GM18498 (cell line): ENCODE measurements around the gene FRMD3.
A peak's percentile ranks its signal among the peaks of the same experiment; 100 is the strongest.

Experiments used
- ATAC-seq: cut with Tn5 transposase; IDR thresholded peaks from one replicate; pipeline ENCODE4 v1.9.1; 2021; ENCODE audit warnings: mild to moderate bottlenecking, moderate library complexity; ENCODE audit not compliant: unreplicated experiment

FRMD3 gene

DNA sequence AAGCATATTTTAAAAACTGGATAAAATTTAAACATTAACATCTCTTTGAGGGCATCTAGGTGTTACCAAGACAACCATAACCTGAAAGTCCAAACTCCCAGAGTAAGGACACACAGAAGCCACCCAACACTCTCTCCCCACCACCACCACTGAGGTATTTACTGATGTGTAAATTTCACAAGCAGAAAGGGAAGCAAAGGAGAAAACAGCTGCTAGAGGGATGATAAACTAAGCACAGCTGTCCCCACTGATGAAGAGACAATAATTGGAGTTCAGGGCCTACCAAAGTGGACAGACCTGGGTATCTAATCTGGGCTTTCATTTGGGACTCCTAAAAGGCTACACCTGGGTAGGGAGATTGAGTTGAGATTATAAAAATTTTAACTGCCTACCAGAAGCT is 63.6 kb downstream of the FRMD3 start:
- ATAC-seq, result no peak

DNA sequence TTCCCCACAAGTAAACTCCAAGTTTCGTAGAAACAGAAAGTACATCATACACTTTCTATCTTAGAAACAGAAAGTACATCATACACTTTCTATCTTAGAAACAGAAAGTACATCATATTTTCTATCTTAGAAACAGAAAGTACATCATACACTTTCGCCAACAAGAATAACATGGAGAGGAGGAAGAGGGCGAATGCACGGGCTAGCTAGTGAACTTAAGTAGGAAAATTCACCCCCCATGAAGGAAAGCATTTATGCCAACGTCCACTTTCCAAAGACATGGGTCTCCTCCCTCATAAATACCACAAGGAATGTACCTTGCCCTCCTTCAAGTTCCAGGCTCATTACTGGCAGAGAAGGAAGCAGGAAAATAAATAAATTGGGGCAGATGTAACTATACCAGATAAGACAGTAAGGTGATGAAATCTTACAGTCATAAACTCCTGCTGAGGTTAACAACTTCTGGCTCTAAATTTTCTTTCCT is 64.7 kb downstream of the FRMD3 start:
- ATAC-seq, result peak; percentile 93

DNA sequence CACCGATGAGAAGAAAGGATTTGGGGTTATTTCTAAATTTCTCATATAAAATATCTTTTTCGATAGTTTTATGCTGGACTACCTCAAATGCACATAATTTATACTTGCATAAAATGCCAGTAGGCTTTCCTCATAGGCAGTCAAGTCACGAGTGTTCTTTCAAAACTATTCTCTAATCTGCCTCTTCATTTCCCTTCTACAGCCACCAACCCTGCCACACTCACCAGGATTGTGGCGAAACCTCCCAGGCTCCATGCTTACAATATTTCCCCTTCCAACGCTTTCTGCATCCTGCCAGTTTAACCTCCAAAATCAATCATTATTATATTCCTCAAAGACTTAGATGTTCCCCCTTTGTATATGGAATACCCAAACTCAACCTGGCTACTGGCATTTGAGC is 65.4 kb downstream of the FRMD3 start:
- no peak for ATAC-seq

DNA sequence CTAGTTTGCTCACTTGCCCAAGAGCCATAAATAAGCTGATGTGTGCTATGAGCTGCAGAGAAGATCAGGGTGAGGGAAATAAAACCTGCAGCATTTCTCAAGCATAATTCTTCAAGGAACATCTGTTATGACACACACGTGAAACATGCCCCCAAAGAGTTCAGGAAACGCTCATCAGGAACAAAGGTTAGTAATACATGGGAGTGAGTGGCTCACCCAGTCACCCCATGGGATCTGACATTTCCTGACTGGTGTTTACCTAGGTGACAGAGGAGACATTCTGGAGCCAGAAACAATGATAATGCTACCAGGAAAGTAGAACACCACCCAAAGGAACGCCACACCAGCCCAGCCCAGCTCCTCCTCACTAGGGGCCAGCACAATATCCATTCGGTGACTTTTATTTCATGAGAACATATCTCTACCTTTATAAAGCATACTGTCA is 66.0 kb downstream of the FRMD3 start:
- no peak for ATAC-seq

DNA sequence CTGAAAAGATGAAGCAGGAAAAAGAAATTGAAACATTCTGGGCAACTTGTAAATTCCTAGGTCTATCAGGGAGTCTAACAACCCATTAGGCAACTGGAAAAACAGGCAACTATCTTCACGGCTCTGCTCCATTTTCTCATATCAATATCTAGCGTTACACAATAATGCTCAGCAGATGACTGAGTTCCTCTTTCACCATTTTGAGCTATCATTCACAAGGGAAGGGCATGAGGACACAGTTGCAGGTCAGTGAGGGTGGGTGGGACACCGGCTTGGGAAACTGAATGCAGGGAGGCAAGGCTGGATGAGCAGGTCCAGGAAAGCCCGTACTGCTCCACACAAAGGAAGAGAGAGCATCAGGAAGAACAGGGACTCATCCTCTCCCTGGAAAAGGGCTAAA is 67.0 kb downstream of the FRMD3 start:
- no peak for ATAC-seq

DNA sequence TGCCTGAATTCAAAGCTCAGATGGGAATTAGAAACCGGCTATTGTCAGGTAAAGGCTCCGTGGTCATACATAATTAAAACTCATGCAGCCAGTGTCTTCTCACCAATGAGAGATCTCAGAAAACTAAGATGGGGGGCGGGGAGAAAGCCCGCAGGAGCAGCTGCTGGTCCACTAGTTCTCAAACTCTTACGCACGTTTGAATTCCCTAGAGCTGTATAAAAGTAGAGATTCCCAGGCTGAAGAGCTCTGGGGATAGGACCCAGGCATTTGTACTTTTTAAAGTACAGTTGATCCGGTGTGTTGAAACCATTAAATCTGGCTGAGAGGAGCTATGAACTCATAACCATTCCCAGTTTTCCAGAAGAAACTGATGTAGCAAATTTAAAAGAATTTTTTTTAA is 68.5 kb downstream of the FRMD3 start:
- ATAC-seq, result no peak

DNA sequence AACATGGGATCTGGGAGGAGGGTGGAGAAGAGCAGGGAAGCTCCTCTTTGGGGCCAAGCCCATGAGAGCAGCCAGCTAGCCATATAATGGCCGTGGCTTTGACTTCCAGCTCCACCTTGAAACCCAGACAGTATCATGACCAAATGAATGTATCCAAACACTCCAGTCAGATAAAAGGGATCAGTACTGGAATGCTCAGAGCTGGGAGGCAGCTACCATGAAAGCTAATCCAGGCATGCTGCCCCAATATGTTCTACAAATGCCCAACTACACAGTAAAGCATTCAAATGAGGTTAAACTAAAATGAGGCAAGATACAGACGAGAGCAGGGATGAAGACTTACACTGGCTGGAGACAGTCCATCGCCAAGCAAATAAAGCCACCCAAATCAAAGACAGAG is 69.4 kb downstream of the FRMD3 start:
- no peak for ATAC-seq

DNA sequence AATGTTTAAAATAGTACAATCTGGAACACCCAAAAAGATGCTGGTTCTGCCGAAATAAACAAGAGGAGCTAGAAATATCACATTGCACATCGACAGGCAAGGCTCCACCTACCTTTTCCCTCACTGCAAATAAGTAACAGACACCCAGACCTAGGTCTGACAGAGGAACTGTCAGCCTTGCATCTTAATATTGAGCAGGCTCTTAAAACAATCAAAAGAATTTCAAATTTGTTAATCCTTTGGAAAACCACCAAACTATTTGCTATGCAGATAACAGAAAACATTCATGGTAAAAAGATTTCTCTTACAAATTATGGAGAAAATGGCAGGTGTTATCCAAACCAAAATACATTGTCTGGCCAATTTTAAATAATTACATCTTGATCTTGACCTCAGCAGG is 71.3 kb downstream of the FRMD3 start:
- ATAC-seq, result no peak

DNA sequence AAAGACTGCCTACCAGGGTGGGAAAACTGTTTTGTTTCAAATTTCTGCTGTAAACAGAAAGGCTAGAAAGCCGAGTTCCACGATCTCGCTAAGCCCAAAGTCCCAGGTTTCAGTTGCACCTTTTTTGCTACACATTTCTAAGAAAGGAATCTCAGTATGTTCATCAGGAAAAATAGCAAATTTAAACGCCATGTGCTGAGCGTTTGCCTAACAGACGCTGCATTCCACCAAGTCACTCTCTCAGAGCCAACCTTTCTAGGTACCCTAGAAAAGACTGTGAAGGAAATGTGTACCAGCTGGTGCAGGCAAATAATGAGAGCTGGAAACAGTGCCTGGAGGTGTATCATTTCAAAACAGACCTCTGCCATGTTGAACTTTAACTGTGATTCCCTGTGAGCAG is 71.8 kb downstream of the FRMD3 start:
- no peak for ATAC-seq

DNA sequence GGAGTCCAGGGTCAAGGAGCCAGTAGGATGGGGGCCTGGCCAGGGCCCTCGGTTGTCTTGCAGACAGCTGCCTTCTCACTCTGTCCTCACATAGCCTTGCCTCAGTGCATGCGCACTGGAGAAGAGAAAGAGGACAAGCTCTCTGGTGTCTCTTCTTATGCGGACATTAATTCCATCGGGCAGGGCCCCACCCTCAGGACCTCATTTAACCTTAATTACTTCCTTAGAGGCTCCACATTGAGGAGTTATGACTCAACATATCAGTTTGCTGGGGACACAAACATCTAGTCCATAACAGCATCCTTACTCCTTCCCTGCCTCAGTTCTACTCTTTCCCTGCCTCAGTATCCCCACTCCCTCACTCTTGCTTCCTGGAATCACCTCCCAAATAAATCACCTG is 78.4 kb downstream of the FRMD3 start:
- ATAC-seq, result no peak

DNA sequence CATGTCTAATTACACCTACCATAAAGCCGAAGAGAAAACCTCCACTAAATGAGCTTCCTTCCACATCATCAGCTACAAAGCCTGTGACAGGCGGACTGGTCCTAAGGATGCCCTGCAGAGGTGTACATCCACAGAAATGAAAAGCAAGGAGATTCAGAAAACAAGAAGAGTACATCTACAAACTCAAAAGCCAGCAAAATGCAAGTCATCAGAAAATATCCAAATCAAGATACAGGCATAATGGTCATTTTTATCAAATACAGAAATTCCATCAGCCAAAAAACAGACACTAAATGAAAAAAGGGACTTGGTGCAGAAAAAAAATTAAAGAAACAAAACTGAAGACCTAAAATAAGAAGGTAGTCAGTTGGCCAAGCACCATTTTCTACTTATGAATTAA is 79.7 kb downstream of the FRMD3 start:
- ATAC-seq, result no peak

DNA sequence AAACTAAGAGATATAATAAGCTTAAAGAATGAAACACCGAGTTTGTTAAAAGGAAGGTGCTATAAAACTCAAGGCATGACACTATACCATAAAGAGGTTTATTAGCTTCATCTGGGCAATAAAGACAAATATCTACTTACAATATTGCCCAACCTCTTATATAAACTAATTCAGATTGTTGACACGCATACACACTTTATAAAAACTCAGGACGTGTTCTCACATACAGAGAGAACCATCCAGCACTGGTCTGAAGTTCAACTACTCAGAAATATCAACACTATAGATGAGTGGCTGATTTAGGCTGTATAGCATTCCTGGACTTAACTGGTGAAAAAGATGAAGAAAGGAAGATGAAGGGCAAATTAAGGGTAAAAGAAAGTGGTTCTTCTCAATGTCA is 81.2 kb downstream of the FRMD3 start:
- no peak for ATAC-seq

DNA sequence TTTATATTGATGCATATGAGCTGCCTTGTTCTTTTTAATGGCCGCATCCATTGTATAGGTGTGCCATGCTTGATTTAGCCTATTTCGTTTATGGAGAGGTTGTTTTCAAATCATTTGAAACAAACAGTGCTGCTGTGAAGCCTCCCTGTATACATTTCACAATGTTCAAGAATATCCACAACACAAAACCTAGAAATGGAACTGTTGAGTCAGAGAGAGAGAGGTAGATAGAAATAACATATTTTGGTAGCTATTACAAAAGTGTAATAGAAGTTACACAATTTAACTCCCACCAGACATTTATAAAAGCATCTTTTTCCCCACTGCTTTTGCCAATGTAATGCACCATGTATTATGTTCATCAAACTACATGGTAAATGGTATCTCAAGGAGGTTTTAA is 82.0 kb downstream of the FRMD3 start:
- ATAC-seq, result no peak

DNA sequence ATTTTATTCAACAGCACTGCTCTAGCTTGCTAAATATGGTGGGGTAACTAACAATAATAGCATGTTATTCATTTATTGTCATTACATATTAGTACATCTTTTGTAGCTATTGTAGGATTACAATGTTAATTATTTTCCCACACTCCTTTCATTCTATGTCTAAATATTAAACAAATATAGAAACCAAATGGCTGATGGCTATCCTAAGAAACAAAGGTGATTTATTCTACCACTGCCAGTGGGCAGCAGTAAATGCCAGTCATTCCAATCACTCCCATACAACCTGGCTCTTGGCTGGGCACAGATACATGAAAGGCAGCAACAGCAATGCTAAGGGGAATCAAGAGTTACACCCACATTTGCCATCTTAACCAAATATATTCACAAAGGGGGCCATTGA is 84.1 kb downstream of the FRMD3 start:
- no peak for ATAC-seq

DNA sequence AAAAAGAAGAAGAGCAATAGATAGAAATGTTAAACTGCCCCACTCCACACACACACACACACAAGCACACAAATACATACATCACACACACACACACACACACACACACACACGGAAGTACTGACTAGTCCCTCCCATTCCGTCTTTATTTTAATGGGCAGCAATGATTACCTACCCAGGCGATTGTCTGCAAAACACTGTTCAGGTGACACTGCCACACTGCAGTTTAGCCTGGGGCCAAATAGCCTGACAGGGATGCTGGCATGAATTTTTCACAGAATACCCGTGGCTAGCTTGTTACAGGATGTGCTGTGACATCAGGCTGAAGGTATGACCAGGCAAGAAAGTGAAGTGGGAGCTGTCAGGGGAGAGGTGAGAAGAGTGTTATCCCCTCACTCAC is 86.9 kb downstream of the FRMD3 start:
- no peak for ATAC-seq

DNA sequence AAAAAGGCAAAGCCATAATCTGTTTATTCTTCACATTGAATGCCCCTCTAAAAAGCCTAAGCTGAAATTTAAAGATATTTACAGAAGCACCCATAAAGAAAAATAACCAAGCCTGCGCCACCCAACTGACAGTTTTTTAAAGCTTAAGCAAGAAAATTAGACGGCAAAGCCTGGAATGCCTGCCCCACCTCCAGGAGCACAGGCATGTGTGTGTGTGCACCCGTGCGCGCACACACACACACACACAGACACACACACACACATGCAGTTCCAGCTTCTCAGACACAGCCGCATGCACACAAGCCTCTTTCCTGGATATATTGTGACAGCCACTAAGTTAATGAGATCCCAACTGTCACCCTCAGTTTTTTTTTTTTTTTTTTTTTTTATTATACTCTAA is 88.2 kb downstream of the FRMD3 start:
- no peak for ATAC-seq

DNA sequence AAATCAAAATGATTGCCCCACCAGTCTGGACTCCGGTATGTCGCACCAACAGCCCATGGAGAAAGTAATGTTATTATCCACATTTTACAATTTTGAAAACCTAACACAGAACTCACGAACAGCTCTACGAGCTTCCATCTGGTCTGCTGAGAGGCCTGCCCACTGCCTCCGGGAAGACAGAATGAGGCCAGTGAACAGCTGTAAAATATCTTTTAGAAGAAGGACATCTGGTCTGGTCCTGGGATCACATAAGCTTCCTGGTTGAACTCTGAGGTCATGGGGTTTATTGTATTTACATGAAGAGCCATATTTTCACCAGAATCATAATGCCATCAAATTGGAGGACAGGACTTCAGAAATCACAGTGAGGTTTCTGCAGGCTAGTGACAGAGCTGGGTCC is 89.0 kb downstream of the FRMD3 start:
- ATAC-seq, result no peak

DNA sequence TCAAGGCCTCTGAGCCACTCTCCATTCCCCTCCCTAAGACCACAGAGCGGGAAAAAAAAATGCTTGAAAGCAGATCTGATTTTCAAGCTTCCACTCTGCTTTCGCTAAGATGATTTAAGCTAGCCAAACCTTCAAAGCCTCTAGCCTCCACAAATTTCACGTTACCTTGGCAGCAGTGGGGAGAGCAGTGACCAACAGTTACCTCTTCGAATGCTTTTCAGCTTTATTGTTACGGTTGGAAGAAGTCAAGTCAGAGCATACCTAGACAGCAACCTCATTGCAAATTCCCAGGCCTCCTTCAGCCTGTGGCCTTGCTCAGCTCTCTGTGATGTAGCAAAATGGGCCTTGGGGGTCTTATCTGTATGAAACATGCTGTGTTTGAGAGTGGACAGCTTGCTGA is 89.6 kb downstream of the FRMD3 start:
- ATAC-seq, result no peak

DNA sequence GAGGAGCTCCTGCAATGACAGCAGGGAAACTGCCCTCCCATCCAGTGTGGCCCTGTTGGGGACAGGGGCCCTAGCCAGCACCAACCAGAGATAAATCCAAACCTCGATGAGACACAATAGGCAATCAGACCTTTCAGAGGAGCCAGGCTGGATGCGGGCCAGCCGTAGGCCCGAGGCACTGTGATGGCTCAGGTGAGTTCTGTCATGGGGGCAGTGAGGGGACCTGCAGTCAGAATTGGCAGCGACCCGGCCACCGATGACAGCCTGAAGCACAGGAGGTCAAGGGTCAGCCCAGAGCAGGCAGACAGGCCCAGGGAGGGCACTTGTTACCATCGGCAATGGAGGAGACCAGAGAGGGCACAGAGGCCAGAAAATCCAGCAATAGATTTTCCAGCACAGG is 90.8 kb downstream of the FRMD3 start:
- no peak for ATAC-seq

DNA sequence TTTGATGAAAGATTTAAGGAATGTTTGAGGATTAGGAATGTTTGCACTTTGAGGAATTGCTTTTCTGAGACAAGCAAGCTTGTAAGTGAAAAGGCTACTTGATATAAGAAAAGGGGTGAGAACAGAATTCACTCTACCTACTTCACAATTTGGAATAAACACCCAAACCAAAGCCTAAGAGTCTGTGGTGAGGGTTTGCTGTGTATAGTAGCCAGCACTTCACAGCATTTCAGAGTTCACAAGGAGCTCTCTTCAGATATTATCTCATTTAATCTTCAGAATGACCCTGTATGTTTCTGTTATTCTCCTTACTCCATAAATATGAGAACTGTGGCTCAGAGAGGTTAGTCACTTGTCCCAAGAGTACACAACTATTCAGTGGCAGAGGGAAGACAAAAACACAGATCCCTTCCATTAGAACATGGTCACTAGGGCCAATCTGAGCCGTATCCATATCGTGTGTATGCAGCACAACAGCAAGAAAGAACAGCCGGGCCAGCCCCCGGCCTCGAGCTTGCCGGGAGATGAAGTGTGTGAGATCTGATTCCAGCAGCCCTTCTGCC is 92.4 kb downstream of the FRMD3 start:
- no peak for ATAC-seq

DNA sequence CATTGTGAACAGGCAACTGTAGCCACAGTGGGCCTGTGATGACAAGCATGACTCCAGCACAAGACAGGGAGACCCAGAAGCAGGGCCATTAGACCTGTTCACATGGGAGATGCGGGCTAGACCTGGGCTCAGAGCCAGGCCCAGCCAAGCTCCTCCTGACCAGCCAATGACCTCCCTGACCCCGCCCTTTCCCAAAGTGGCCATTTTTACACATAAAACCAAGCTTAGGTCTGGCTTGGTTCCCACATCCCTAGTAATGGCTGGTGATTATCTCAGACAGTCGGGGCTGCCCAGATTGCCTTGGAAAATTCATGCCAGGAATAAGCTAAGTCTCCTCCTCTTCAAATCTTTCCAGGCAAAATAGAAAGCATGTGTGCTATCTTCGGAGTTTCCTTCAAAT is 94.1 kb downstream of the FRMD3 start:
- no peak for ATAC-seq

DNA sequence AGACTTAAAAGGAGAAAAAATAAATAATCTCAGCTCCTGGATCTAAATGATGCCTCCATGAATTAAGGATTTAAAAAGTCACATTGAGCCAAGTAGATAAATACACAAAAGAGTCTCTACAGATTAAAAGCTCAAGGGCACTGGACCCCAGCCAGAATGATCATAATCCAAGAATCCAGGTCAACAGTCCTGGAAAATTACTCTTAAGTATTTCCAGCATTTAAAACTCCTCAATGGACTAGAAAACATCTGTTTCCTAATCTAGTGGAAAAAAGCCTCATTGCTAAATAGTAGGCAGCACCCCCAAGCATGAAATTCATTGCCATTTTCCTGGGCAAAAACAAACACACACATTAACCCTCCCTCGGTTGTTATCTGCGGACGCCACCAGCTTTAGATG is 96.8 kb downstream of the FRMD3 start:
- ATAC-seq, result no peak

DNA sequence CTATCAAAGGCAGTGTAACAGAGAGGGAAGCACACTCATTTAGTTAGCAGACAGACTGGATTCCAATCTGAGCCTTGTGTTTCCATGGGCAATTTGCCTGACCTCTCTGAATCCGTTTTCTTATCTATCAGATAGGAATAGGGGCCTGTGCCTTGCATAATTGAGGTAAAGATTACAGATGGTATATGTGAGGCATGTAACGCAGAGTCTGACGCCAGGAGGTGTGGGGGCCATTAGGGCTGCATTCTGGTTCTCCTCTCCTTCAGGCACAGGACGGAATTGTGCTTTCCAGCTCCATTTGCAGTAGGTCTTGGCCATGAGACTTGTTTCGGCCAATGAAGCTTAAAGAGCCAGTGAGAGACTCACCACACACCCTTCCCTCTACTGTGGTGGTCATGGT is 97.6 kb downstream of the FRMD3 start:
- ATAC-seq, result no peak

DNA sequence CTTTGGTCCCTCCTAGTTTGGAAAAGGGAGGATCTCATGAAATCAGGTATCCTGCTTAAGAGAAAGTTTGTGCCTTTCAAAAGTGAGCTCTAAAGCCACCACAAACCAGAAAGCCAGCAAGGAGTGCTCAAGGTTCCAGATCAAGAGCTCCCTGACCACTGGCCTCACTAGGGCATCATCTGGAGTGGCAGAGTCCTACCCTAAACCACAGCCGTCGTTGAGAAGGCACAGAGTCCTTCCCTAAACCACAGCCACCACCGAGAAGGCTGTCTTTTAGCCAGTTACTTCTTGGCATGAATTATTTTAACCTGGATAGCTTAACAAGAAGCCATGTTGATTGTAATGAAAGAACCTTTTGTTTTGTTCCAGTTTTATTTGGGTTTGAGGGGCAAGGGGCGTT is 102.9 kb downstream of the FRMD3 start:
- no peak for ATAC-seq
